Spleen (tissue), 7 donors: ENCODE data around the gene PHOSPHO1.

ENCODE experiments used
- CTCF ChIP-seq, 11 experiments: fragments of 200-600 bp in 7 of 11; fragments of 450-650 bp in 4 of 11; sonication (generic) in 4 of 11; IDR thresholded peaks in 8 of 11; conservative IDR thresholded peaks in 3 of 11; 1 replicate in 7 of 11; 2 replicates in 4 of 11; pipeline versions ENCODE4 v1.4.0 to v1.8.0; 2016 to 2021; ENCODE audit warnings: antibody characterized with exemption in 11 of 11, inconsistent platforms in 4 of 11, mild to moderate bottlenecking in 1 of 11
- POLR2A ChIP-seq, 3 donors: fragments of 450-650 bp; IDR thresholded peaks; one replicate each; pipeline ENCODE4 v1.5.1; 2017; ENCODE audit warnings: antibody characterized with exemption in 3 of 3, mild to moderate bottlenecking in 1 of 3
- POLR2AphosphoS5 ChIP-seq, 3 donors: sonication (generic); formaldehyde crosslinking; IDR thresholded peaks; one replicate each; pipeline ENCODE4 v1.5.1; 2017; ENCODE audit warnings: antibody characterized with exemption in 3 of 3
- donor health status: DM: no; HTN: no; CAD: no; lungs with moderate emphysema.
- donor health status: DM: no; HTN: no; CAD: no.
- donor health status: DM: no; HTN: no; CAD: no.

GRCh38 chr17:49260011-49260816 is 29.6 kb upstream of the PHOSPHO1 start:
- TF ChIP-seq CTCF (IDR thresholded peaks at IDR 0.05 in 8 of 11, conservative IDR thresholded peaks at IDR 0.05 in 3 of 11) = no peak
- peak in 2 of 3 donors; percentile 50 to 70 for TF ChIP-seq POLR2AphosphoS5 (IDR thresholded peaks at IDR 0.05)
- TF ChIP-seq POLR2A (IDR thresholded peaks at IDR 0.05) = no peak
